GM15510 (cell line): ENCODE results near the gene AKAP8L.

Experiments
- POLR2A ChIP-seq: IDR thresholded peaks from 3 replicates; pipeline ENCODE4 v1.6.1; 2011; ENCODE audit warnings: borderline replicate concordance; ENCODE audit not compliant: insufficient read length; ENCODE audit errors: extremely low read depth

Gene AKAP8L

GRCh38 chr19:15397782-15398181, 21.0 kb downstream of the AKAP8L start:
- TF ChIP-seq POLR2A, result no peak

GRCh38 chr19:15397236-15397635, 21.6 kb downstream of the AKAP8L start:
- no peak for TF ChIP-seq POLR2A

GRCh38 chr19:15396436-15396835, 22.4 kb downstream of the AKAP8L start:
- TF ChIP-seq POLR2A, result no peak

- TF ChIP-seq POLR2A, result no peak
These were observed 24.4 kb downstream of the AKAP8L start for GRCh38 chr19:15394426-15394825.

- TF ChIP-seq POLR2A, result no peak
These were observed 24.8 kb downstream of the AKAP8L start for GRCh38 chr19:15393963-15394362.

GRCh38 chr19:15390814-15391213, 28.0 kb downstream of the AKAP8L start:
- no peak for TF ChIP-seq POLR2A

- no peak for TF ChIP-seq POLR2A
These were observed 36.9 kb downstream of the AKAP8L start for GRCh38 chr19:15381864-15382263.

GRCh38 chr19:15381429-15381828, 37.4 kb downstream of the AKAP8L start:
- no peak for TF ChIP-seq POLR2A

GRCh38 chr19:15379999-15380647, 38.7 kb downstream of the AKAP8L start:
- TF ChIP-seq POLR2A, result no peak

GRCh38 chr19:15379083-15379998, 39.4 kb downstream of the AKAP8L start, which contains the start of gene AKAP8:
AKAP8 (minus strand) TSS chr19:15379787; CDS start chr19:15379731, 56 bp downstream.
- peak; percentile 73 for TF ChIP-seq POLR2A

GRCh38 chr19:15378534-15379082, 40.2 kb downstream of the AKAP8L start:
- no peak for TF ChIP-seq POLR2A

- no peak for TF ChIP-seq POLR2A
These were observed 43.9 kb downstream of the AKAP8L start for GRCh38 chr19:15374796-15375440.

- no peak for TF ChIP-seq POLR2A
These were observed 44.6 kb downstream of the AKAP8L start for GRCh38 chr19:15374105-15374651.

- TF ChIP-seq POLR2A, result no peak
These were observed 45.1 kb downstream of the AKAP8L start for GRCh38 chr19:15373644-15374043.

GRCh38 chr19:15372891-15373301, 45.9 kb downstream of the AKAP8L start:
- TF ChIP-seq POLR2A, result no peak

- TF ChIP-seq POLR2A, result no peak
These were observed 46.3 kb downstream of the AKAP8L start for GRCh38 chr19:15372470-15372869.
